GM23338 (cell line): ENCODE measurements around the gene LDHD. TPM values are rescaled to one million over a fixed set of nuclear protein-coding genes. Genes with fewer than 3 reads are reported as not detected.

Source experiments
- ATAC-seq: fragments of 200-7000 bp; cut with Tn5 transposase; 3 replicates; pipeline ENCODE4 v1.9.1; 2020
- DNase-seq: peaks from one replicate; pipeline ENCODE4 v3.0.0-alpha.2; 2015; ENCODE audit warnings: low spot score
- H2AFZ ChIP-seq: fragments of 200-600 bp; sonication (generic); 2 replicates; pipeline ENCODE4 v1.8.0; 2016; ENCODE audit warnings: antibody characterized with exemption, mild to moderate bottlenecking, moderate library complexity
- H3F3A ChIP-seq: fragments of 200-600 bp; sonication (generic); replicated peaks from 2 replicates; pipeline ENCODE4 v1.8.0; 2017; ENCODE audit warnings: antibody characterized with exemption, mixed run types, low read depth
- H3K27ac ChIP-seq: fragments of 200-600 bp; sonication (generic); 2 replicates; pipeline ENCODE4 v1.6.1; 2016; ENCODE audit warnings: low read depth
- H3K27me3 ChIP-seq: fragments of 200-600 bp; sonication (generic); 2 replicates; pipeline ENCODE4 v1.8.0; 2016; ENCODE audit warnings: mild to moderate bottlenecking, mixed run types, moderate library complexity; ENCODE audit not compliant: insufficient read depth
- H3K36me3 ChIP-seq: fragments of 200-600 bp; sonication (generic); 2 replicates; pipeline ENCODE4 v1.8.0; 2016; ENCODE audit warnings: mild to moderate bottlenecking; ENCODE audit not compliant: insufficient read depth
- H3K4me1 ChIP-seq: fragments of 200-600 bp; sonication (generic); 2 replicates; pipeline ENCODE4 v1.8.0; 2016; ENCODE audit warnings: mild to moderate bottlenecking, moderate library complexity; ENCODE audit not compliant: insufficient read depth
- H3K4me2 ChIP-seq: fragments of 200-600 bp; sonication (generic); 2 replicates; pipeline ENCODE4 v1.7.1; 2017; ENCODE audit warnings: mixed run types
- H3K4me3 ChIP-seq: fragments of 200-600 bp; sonication (generic); 2 replicates; pipeline ENCODE4 v1.6.1; 2016; ENCODE audit warnings: mixed run types
- H3K79me2 ChIP-seq: fragments of 200-600 bp; sonication (generic); replicated peaks from 2 replicates; pipeline ENCODE4 v1.8.0; 2017; ENCODE audit warnings: mild to moderate bottlenecking; ENCODE audit not compliant: insufficient read depth
- H3K9me2 ChIP-seq: fragments of 200-600 bp; sonication (generic); 2 replicates; pipeline ENCODE4 v1.8.0; 2017; ENCODE audit not compliant: insufficient read depth
- H4K20me1 ChIP-seq: fragments of 200-600 bp; sonication (generic); replicated peaks from 2 replicates; pipeline ENCODE4 v1.8.0; 2017; ENCODE audit warnings: mild to moderate bottlenecking; ENCODE audit not compliant: insufficient read depth
- H3K27ac Mint-ChIP-seq: 2 replicates; pipeline ENCODE4 v1.8.0; 2020; ENCODE audit warnings: inconsistent platforms, mild to moderate bottlenecking, moderate library complexity, mixed read lengths
- H3K27me3 Mint-ChIP-seq: 3 replicates; pipeline ENCODE4 v1.8.0; 2022; ENCODE audit warnings: low read depth, mild to moderate bottlenecking, moderate library complexity, mixed read lengths, inconsistent platforms; ENCODE audit not compliant: insufficient read depth, poor library complexity
- H3K36me3 Mint-ChIP-seq: 3 replicates; pipeline ENCODE4 v1.8.0; 2021; ENCODE audit warnings: low read depth, mild to moderate bottlenecking, inconsistent platforms, moderate library complexity, mixed read lengths
- H3K4me1 Mint-ChIP-seq: 3 replicates; pipeline ENCODE4 v1.8.0; 2020; ENCODE audit warnings: mild to moderate bottlenecking, inconsistent platforms, mixed read lengths
- H3K4me3 Mint-ChIP-seq: 3 replicates; pipeline ENCODE4 v1.8.0; 2021; ENCODE audit warnings: moderate library complexity, mild to moderate bottlenecking, inconsistent platforms, mixed read lengths
- H3K9me3 Mint-ChIP-seq: 3 replicates; pipeline ENCODE4 v1.8.0; 2020; ENCODE audit warnings: moderate library complexity, mild to moderate bottlenecking, inconsistent platforms, mixed read lengths
- CREB1 ChIP-seq: fragments of 250-450 bp; sonication (Bioruptor Pico); IDR thresholded peaks from 2 replicates; pipeline ENCODE4 v1.5.0; 2020; ENCODE audit warnings: low read depth, mild to moderate bottlenecking, moderate library complexity
- EZH2 ChIP-seq: fragments of 200-600 bp; sonication (generic); IDR thresholded peaks from one replicate; pipeline ENCODE4 v1.8.0; 2017; ENCODE audit warnings: antibody characterized with exemption, mild to moderate bottlenecking, low read depth; ENCODE audit not compliant: unreplicated experiment
- EZH2phosphoT487 ChIP-seq: fragments of 200-600 bp; sonication (generic); IDR thresholded peaks from one replicate; pipeline ENCODE4 v1.8.1; 2018; ENCODE audit warnings: antibody characterized with exemption; ENCODE audit not compliant: unreplicated experiment
- JUNB ChIP-seq: IDR thresholded peaks from one replicate; pipeline ENCODE4 v1.6.1; 2016; ENCODE audit warnings: antibody characterized with exemption; ENCODE audit not compliant: unreplicated experiment
- NANOG ChIP-seq: IDR thresholded peaks from 2 replicates; pipeline ENCODE4 v1.6.1; 2016; ENCODE audit warnings: antibody characterized with exemption, borderline replicate concordance
- POLR2AphosphoS5 ChIP-seq: IDR thresholded peaks from 2 replicates; pipeline ENCODE4 v1.6.1; 2016; ENCODE audit warnings: antibody characterized with exemption, low read depth
- STAT1 ChIP-seq: IDR thresholded peaks from one replicate; pipeline ENCODE4 v1.6.1; 2016; ENCODE audit warnings: antibody characterized with exemption; ENCODE audit not compliant: unreplicated experiment
- ZNF114 ChIP-seq: fragments of 250-450 bp; sonication (Bioruptor Pico); IDR thresholded peaks from 2 replicates; pipeline ENCODE4 v1.5.0; 2020; ENCODE audit warnings: mild to moderate bottlenecking, moderate library complexity
- ZNF331 ChIP-seq: fragments of 250-450 bp; sonication (Bioruptor Pico); IDR thresholded peaks from 2 replicates; pipeline ENCODE4 v1.5.0; 2020; ENCODE audit warnings: low read depth, mild to moderate bottlenecking, moderate library complexity
- ZNF462 ChIP-seq: fragments of 250-450 bp; sonication (Bioruptor Pico); IDR thresholded peaks from 2 replicates; pipeline ENCODE4 v1.5.0; 2020; ENCODE audit warnings: mild to moderate bottlenecking, moderate library complexity
- polyA plus RNA-seq: library from polyadenylated mRNA; unstranded; fragments of >200 nt; fragmentation: Nextera tagmentation; extraction: Ambion mirVana; gene quantifications from 2 replicates; pipeline ENCODE4 v1.2.1, GENCODE V29; 2016
- total RNA-seq: library from RNA; depleted of rRNA; stranded (reverse); fragments of >200 nt; shearing (Covaris generic); gene quantifications from 2 replicates; pipeline ENCODE4 v1.2.3, GENCODE V29; 2014
- TF ChIP-seq, protein P1 (sequence below), 2 experiments: fragments of 200-600 bp in 1 of 2; sonication (generic) in 1 of 2; conservative IDR thresholded peaks; 2 replicates each; pipeline versions ENCODE4 v1.5.1 to v1.6.1; 2016 to 2017; ENCODE audit warnings: antibody characterized with exemption in 2 of 2, low read depth in 2 of 2, mild to moderate bottlenecking in 2 of 2, moderate library complexity in 1 of 2
- TF ChIP-seq, protein P2 (sequence below): IDR thresholded peaks from 2 replicates; pipeline ENCODE4 v1.6.1; 2016; ENCODE audit warnings: antibody characterized with exemption
- TF ChIP-seq, protein P3 (sequence below): IDR thresholded peaks from one replicate; pipeline ENCODE4 v1.6.1; 2018; ENCODE audit warnings: antibody characterized with exemption; ENCODE audit not compliant: unreplicated experiment

The LDHD gene
- total and polyA plus RNA-seq, 2 experiments from 2014 or later: 5.0 to 7.7 TPM

DNA sequence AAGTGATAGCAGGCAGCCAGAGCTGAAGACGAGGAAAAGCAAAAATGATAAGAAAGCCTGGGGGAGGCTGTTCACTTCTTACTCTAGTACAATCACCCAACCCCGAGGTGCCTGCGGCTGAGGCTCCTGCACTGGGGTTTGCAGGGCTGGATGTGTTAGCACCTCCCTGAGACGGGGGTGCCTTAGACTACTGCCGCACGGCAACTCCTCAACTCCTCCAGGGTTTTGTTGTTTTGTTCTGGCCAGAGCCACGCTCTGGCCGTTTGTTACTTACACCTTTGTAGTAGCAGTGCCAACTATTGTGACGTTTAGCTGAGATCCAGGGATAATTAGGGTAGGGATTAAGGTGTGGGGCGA lies 51.5 kb downstream of the LDHD start:
- no peaks in the 10 kb centered on the region for H3K27me3 ChIP-seq
- Mint-ChIP-seq H3K27me3 (no peaks in the 10 kb centered on the region), H3K4me1 (peaks cover 40% of the 10 kb centered on the region), H3K36me3 (no peaks in the 10 kb centered on the region), H3K4me3 (no peak overlapping the region), H3K9me3 (no peaks in the 10 kb centered on the region), H3K27ac (peak overlapping the region; percentile 59; the same call in 1 of the 2 replicates)
- H3K4me3 ChIP-seq: no peak overlapping the region
- H4K20me1 ChIP-seq: peaks cover 39% of the 10 kb centered on the region
- peaks cover 21% of the 10 kb centered on the region for H3K4me1 ChIP-seq
- H2AFZ ChIP-seq: no peak overlapping the region
- H3K36me3 ChIP-seq: no peaks in the 10 kb centered on the region
- no peak overlapping the region for H3K27ac ChIP-seq
- no peaks in the 10 kb centered on the region for H3F3A ChIP-seq
- TF ChIP-seq POLR2AphosphoS5: no peak
- TF ChIP-seq, protein P1, sequence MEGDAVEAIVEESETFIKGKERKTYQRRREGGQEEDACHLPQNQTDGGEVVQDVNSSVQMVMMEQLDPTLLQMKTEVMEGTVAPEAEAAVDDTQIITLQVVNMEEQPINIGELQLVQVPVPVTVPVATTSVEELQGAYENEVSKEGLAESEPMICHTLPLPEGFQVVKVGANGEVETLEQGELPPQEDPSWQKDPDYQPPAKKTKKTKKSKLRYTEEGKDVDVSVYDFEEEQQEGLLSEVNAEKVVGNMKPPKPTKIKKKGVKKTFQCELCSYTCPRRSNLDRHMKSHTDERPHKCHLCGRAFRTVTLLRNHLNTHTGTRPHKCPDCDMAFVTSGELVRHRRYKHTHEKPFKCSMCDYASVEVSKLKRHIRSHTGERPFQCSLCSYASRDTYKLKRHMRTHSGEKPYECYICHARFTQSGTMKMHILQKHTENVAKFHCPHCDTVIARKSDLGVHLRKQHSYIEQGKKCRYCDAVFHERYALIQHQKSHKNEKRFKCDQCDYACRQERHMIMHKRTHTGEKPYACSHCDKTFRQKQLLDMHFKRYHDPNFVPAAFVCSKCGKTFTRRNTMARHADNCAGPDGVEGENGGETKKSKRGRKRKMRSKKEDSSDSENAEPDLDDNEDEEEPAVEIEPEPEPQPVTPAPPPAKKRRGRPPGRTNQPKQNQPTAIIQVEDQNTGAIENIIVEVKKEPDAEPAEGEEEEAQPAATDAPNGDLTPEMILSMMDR (conservative IDR thresholded peaks at IDR 0.05; ENCODE audit: low read depth in 2 of 2): no peak
- TF ChIP-seq STAT1: no peak
- no peak for TF ChIP-seq CREB1
- TF ChIP-seq EZH2phosphoT487: no peak
- no peak for TF ChIP-seq ZNF462 (CRISPR knock-in tag)
- TF ChIP-seq NANOG: no peak
- TF ChIP-seq EZH2: no peak
- no peak for TF ChIP-seq JUNB
- no peak for TF ChIP-seq ZNF331 (CRISPR knock-in tag)
- TF ChIP-seq, protein P2, sequence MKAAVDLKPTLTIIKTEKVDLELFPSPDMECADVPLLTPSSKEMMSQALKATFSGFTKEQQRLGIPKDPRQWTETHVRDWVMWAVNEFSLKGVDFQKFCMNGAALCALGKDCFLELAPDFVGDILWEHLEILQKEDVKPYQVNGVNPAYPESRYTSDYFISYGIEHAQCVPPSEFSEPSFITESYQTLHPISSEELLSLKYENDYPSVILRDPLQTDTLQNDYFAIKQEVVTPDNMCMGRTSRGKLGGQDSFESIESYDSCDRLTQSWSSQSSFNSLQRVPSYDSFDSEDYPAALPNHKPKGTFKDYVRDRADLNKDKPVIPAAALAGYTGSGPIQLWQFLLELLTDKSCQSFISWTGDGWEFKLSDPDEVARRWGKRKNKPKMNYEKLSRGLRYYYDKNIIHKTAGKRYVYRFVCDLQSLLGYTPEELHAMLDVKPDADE: no peak
- TF ChIP-seq, protein P3, sequence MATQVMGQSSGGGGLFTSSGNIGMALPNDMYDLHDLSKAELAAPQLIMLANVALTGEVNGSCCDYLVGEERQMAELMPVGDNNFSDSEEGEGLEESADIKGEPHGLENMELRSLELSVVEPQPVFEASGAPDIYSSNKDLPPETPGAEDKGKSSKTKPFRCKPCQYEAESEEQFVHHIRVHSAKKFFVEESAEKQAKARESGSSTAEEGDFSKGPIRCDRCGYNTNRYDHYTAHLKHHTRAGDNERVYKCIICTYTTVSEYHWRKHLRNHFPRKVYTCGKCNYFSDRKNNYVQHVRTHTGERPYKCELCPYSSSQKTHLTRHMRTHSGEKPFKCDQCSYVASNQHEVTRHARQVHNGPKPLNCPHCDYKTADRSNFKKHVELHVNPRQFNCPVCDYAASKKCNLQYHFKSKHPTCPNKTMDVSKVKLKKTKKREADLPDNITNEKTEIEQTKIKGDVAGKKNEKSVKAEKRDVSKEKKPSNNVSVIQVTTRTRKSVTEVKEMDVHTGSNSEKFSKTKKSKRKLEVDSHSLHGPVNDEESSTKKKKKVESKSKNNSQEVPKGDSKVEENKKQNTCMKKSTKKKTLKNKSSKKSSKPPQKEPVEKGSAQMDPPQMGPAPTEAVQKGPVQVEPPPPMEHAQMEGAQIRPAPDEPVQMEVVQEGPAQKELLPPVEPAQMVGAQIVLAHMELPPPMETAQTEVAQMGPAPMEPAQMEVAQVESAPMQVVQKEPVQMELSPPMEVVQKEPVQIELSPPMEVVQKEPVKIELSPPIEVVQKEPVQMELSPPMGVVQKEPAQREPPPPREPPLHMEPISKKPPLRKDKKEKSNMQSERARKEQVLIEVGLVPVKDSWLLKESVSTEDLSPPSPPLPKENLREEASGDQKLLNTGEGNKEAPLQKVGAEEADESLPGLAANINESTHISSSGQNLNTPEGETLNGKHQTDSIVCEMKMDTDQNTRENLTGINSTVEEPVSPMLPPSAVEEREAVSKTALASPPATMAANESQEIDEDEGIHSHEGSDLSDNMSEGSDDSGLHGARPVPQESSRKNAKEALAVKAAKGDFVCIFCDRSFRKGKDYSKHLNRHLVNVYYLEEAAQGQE: no peak
- TF ChIP-seq ZNF114 (CRISPR knock-in tag): no peak
- no peak for DNase-seq
- H3K79me2 ChIP-seq: peaks cover 92% of the 10 kb centered on the region
- peak; percentile 35 for ATAC-seq
- H3K4me2 ChIP-seq: no peak overlapping the region
- H3K9me2 ChIP-seq: no peaks in the 10 kb centered on the region
